GM23338 (cell line): ENCODE measurements around the gene AEBP2. TPM values are rescaled to one million over a fixed set of nuclear protein-coding genes. Genes with fewer than 3 reads are reported as not detected.

Experiments used
- ATAC-seq: fragments of 200-7000 bp; cut with Tn5 transposase; 3 replicates; pipeline ENCODE4 v1.9.1; 2020
- DNase-seq: peaks from one replicate; pipeline ENCODE4 v3.0.0-alpha.2; 2015; ENCODE audit warnings: low spot score
- H2AFZ ChIP-seq: fragments of 200-600 bp; sonication (generic); 2 replicates; pipeline ENCODE4 v1.8.0; 2016; ENCODE audit warnings: antibody characterized with exemption, mild to moderate bottlenecking, moderate library complexity
- H3F3A ChIP-seq: fragments of 200-600 bp; sonication (generic); replicated peaks from 2 replicates; pipeline ENCODE4 v1.8.0; 2017; ENCODE audit warnings: antibody characterized with exemption, mixed run types, low read depth
- H3K27ac ChIP-seq: fragments of 200-600 bp; sonication (generic); 2 replicates; pipeline ENCODE4 v1.6.1; 2016; ENCODE audit warnings: low read depth
- H3K27me3 ChIP-seq: fragments of 200-600 bp; sonication (generic); 2 replicates; pipeline ENCODE4 v1.8.0; 2016; ENCODE audit warnings: mild to moderate bottlenecking, mixed run types, moderate library complexity; ENCODE audit not compliant: insufficient read depth
- H3K36me3 ChIP-seq: fragments of 200-600 bp; sonication (generic); 2 replicates; pipeline ENCODE4 v1.8.0; 2016; ENCODE audit warnings: mild to moderate bottlenecking; ENCODE audit not compliant: insufficient read depth
- H3K4me1 ChIP-seq: fragments of 200-600 bp; sonication (generic); 2 replicates; pipeline ENCODE4 v1.8.0; 2016; ENCODE audit warnings: mild to moderate bottlenecking, moderate library complexity; ENCODE audit not compliant: insufficient read depth
- H3K4me2 ChIP-seq: fragments of 200-600 bp; sonication (generic); 2 replicates; pipeline ENCODE4 v1.7.1; 2017; ENCODE audit warnings: mixed run types
- H3K4me3 ChIP-seq: fragments of 200-600 bp; sonication (generic); 2 replicates; pipeline ENCODE4 v1.6.1; 2016; ENCODE audit warnings: mixed run types
- H3K79me2 ChIP-seq: fragments of 200-600 bp; sonication (generic); replicated peaks from 2 replicates; pipeline ENCODE4 v1.8.0; 2017; ENCODE audit warnings: mild to moderate bottlenecking; ENCODE audit not compliant: insufficient read depth
- H3K9me2 ChIP-seq: fragments of 200-600 bp; sonication (generic); 2 replicates; pipeline ENCODE4 v1.8.0; 2017; ENCODE audit not compliant: insufficient read depth
- H4K20me1 ChIP-seq: fragments of 200-600 bp; sonication (generic); replicated peaks from 2 replicates; pipeline ENCODE4 v1.8.0; 2017; ENCODE audit warnings: mild to moderate bottlenecking; ENCODE audit not compliant: insufficient read depth
- H3K27ac Mint-ChIP-seq: 2 replicates; pipeline ENCODE4 v1.8.0; 2020; ENCODE audit warnings: inconsistent platforms, mild to moderate bottlenecking, moderate library complexity, mixed read lengths
- H3K27me3 Mint-ChIP-seq: 3 replicates; pipeline ENCODE4 v1.8.0; 2022; ENCODE audit warnings: low read depth, mild to moderate bottlenecking, moderate library complexity, mixed read lengths, inconsistent platforms; ENCODE audit not compliant: insufficient read depth, poor library complexity
- H3K36me3 Mint-ChIP-seq: 3 replicates; pipeline ENCODE4 v1.8.0; 2021; ENCODE audit warnings: low read depth, mild to moderate bottlenecking, inconsistent platforms, moderate library complexity, mixed read lengths
- H3K4me1 Mint-ChIP-seq: 3 replicates; pipeline ENCODE4 v1.8.0; 2020; ENCODE audit warnings: mild to moderate bottlenecking, inconsistent platforms, mixed read lengths
- H3K4me3 Mint-ChIP-seq: 3 replicates; pipeline ENCODE4 v1.8.0; 2021; ENCODE audit warnings: moderate library complexity, mild to moderate bottlenecking, inconsistent platforms, mixed read lengths
- H3K9me3 Mint-ChIP-seq: 3 replicates; pipeline ENCODE4 v1.8.0; 2020; ENCODE audit warnings: moderate library complexity, mild to moderate bottlenecking, inconsistent platforms, mixed read lengths
- CREB1 ChIP-seq: fragments of 250-450 bp; sonication (Bioruptor Pico); IDR thresholded peaks from 2 replicates; pipeline ENCODE4 v1.5.0; 2020; ENCODE audit warnings: low read depth, mild to moderate bottlenecking, moderate library complexity
- CTCF ChIP-seq, 2 experiments: fragments of 200-600 bp in 1 of 2; sonication (generic) in 1 of 2; conservative IDR thresholded peaks; 2 replicates each; pipeline versions ENCODE4 v1.5.1 to v1.6.1; 2016 to 2017; ENCODE audit warnings: antibody characterized with exemption in 2 of 2, low read depth in 2 of 2, mild to moderate bottlenecking in 2 of 2, moderate library complexity in 1 of 2
- ETS1 ChIP-seq: IDR thresholded peaks from 2 replicates; pipeline ENCODE4 v1.6.1; 2016; ENCODE audit warnings: antibody characterized with exemption
- EZH2 ChIP-seq: fragments of 200-600 bp; sonication (generic); IDR thresholded peaks from one replicate; pipeline ENCODE4 v1.8.0; 2017; ENCODE audit warnings: antibody characterized with exemption, mild to moderate bottlenecking, low read depth; ENCODE audit not compliant: unreplicated experiment
- EZH2phosphoT487 ChIP-seq: fragments of 200-600 bp; sonication (generic); IDR thresholded peaks from one replicate; pipeline ENCODE4 v1.8.1; 2018; ENCODE audit warnings: antibody characterized with exemption; ENCODE audit not compliant: unreplicated experiment
- JUNB ChIP-seq: IDR thresholded peaks from one replicate; pipeline ENCODE4 v1.6.1; 2016; ENCODE audit warnings: antibody characterized with exemption; ENCODE audit not compliant: unreplicated experiment
- NANOG ChIP-seq: IDR thresholded peaks from 2 replicates; pipeline ENCODE4 v1.6.1; 2016; ENCODE audit warnings: antibody characterized with exemption, borderline replicate concordance
- POLR2AphosphoS5 ChIP-seq: IDR thresholded peaks from 2 replicates; pipeline ENCODE4 v1.6.1; 2016; ENCODE audit warnings: antibody characterized with exemption, low read depth
- REST ChIP-seq: IDR thresholded peaks from one replicate; pipeline ENCODE4 v1.6.1; 2018; ENCODE audit warnings: antibody characterized with exemption; ENCODE audit not compliant: unreplicated experiment
- STAT1 ChIP-seq: IDR thresholded peaks from one replicate; pipeline ENCODE4 v1.6.1; 2016; ENCODE audit warnings: antibody characterized with exemption; ENCODE audit not compliant: unreplicated experiment
- ZNF114 ChIP-seq: fragments of 250-450 bp; sonication (Bioruptor Pico); IDR thresholded peaks from 2 replicates; pipeline ENCODE4 v1.5.0; 2020; ENCODE audit warnings: mild to moderate bottlenecking, moderate library complexity
- ZNF331 ChIP-seq: fragments of 250-450 bp; sonication (Bioruptor Pico); IDR thresholded peaks from 2 replicates; pipeline ENCODE4 v1.5.0; 2020; ENCODE audit warnings: low read depth, mild to moderate bottlenecking, moderate library complexity
- ZNF462 ChIP-seq: fragments of 250-450 bp; sonication (Bioruptor Pico); IDR thresholded peaks from 2 replicates; pipeline ENCODE4 v1.5.0; 2020; ENCODE audit warnings: mild to moderate bottlenecking, moderate library complexity
- polyA plus RNA-seq: library from polyadenylated mRNA; unstranded; fragments of >200 nt; fragmentation: Nextera tagmentation; extraction: Ambion mirVana; gene quantifications from 2 replicates; pipeline ENCODE4 v1.2.1, GENCODE V29; 2016
- total RNA-seq: library from RNA; depleted of rRNA; stranded (reverse); fragments of >200 nt; shearing (Covaris generic); gene quantifications from 2 replicates; pipeline ENCODE4 v1.2.3, GENCODE V29; 2014

Gene AEBP2
- total and polyA plus RNA-seq, 2 experiments from 2014 or later = 39.3 to 48.1 TPM

GRCh38 chr12:19489168-19489567, 49.9 kb downstream of the AEBP2 start:
- Histone ChIP-seq H3K27ac (0 out of 2 replicates have a peak overlapping the region, but pooled peaks have one; percentile 22), H4K20me1 (peaks cover 35% of the 10 kb centered on the region), H3K9me2 (no peaks in the 10 kb centered on the region), H3F3A (0 out of 2 replicates have a peak, but pooled peaks cover 8% of the 10 kb centered on the region), H3K27me3 (no peaks in the 10 kb centered on the region), H3K4me1 (peaks cover 21% of the 10 kb centered on the region), H3K79me2 (peaks cover 97% of the 10 kb centered on the region), H3K4me3 (no peak overlapping the region), H2AFZ (no peak overlapping the region), H3K36me3 (peaks cover 11% of the 10 kb centered on the region; the same call in 1 of the 2 replicates), H3K4me2 (no peak overlapping the region)
- DNase-seq = no peak
- ATAC-seq = no peak
- Mint-ChIP-seq H3K27me3 (peaks cover 15% of the 10 kb centered on the region), H3K4me3 (no peak overlapping the region), H3K4me1 (peaks cover 33% of the 10 kb centered on the region), H3K27ac (peak overlapping the region; percentile 75; the same call in 1 of the 2 replicates), H3K9me3 (no peaks in the 10 kb centered on the region), H3K36me3 (peaks cover 45% of the 10 kb centered on the region)
- TF ChIP-seq REST (no peak), STAT1 (no peak), POLR2AphosphoS5 (no peak), JUNB (no peak), CTCF (conservative IDR thresholded peaks at IDR 0.05; ENCODE audit: low read depth in 2 of 2) (no peak), ZNF462 (no peak), EZH2phosphoT487 (no peak), CREB1 (CRISPR knock-in tag) (no peak), ZNF331 (no peak), NANOG (no peak), EZH2 (no peak), ZNF114 (CRISPR knock-in tag) (no peak), ETS1 (no peak)
